SKM-1 (cell line): ENCODE results near the gene WNT4.

Source experiments
- DNase-seq: peaks from one replicate; lab custom pipeline; 2025; ENCODE audit not compliant: unreplicated experiment; lab: John Stamatoyannopoulos, UW

WNT4 gene

GRCh38 chr1:22143065-22144033, at the start of gene WNT4:
Gene WNT4 (minus strand): TSS chr1:22143097. CDS start chr1:22142922, 175 bp downstream.
- no peak for DNase-seq

GRCh38 chr1:22190731-22191130, 47.8 kb upstream of the WNT4 start:
- DNase-seq, result no peak

GRCh38 chr1:22190251-22190650, 47.4 kb upstream of the WNT4 start:
- DNase-seq, result no peak

- no peak for DNase-seq
Observed at GRCh38 chr1:22189619-22190018, 46.7 kb upstream of the WNT4 start.

GRCh38 chr1:22188914-22189313, 46.0 kb upstream of the WNT4 start:
- no peak for DNase-seq

- DNase-seq, result no peak
Observed at GRCh38 chr1:22188436-22188835, 45.5 kb upstream of the WNT4 start.

- no peak for DNase-seq
Observed at GRCh38 chr1:22186311-22186710, 43.4 kb upstream of the WNT4 start.

GRCh38 chr1:22184892-22185612, 42.2 kb upstream of the WNT4 start:
- no peak for DNase-seq

GRCh38 chr1:22184454-22184853, 41.6 kb upstream of the WNT4 start:
- no peak for DNase-seq

GRCh38 chr1:22182715-22183114, 39.8 kb upstream of the WNT4 start:
- DNase-seq, result no peak

GRCh38 chr1:22179197-22179803, 36.4 kb upstream of the WNT4 start:
- no peak for DNase-seq

- no peak for DNase-seq
Observed at GRCh38 chr1:22177354-22178003, 34.6 kb upstream of the WNT4 start.

- no peak for DNase-seq
Observed at GRCh38 chr1:22176258-22176657, 33.4 kb upstream of the WNT4 start.

- no peak for DNase-seq
Observed at GRCh38 chr1:22174446-22175220, 31.7 kb upstream of the WNT4 start.

- DNase-seq, result no peak
Observed at GRCh38 chr1:22171951-22172715, 29.2 kb upstream of the WNT4 start.

GRCh38 chr1:22169816-22170215, 26.9 kb upstream of the WNT4 start:
- DNase-seq, result no peak

- DNase-seq, result no peak
Observed at GRCh38 chr1:22168412-22168973, 25.6 kb upstream of the WNT4 start.

GRCh38 chr1:22166439-22166838, 23.5 kb upstream of the WNT4 start:
- no peak for DNase-seq
